GM10847 (cell line): ENCODE data around the gene CD247.

Experiments used
- POLR2A ChIP-seq: IDR thresholded peaks from 2 replicates; pipeline ENCODE4 v1.6.1; 2011; ENCODE audit not compliant: insufficient read length; ENCODE audit errors: extremely low read depth

CD247 gene

DNA sequence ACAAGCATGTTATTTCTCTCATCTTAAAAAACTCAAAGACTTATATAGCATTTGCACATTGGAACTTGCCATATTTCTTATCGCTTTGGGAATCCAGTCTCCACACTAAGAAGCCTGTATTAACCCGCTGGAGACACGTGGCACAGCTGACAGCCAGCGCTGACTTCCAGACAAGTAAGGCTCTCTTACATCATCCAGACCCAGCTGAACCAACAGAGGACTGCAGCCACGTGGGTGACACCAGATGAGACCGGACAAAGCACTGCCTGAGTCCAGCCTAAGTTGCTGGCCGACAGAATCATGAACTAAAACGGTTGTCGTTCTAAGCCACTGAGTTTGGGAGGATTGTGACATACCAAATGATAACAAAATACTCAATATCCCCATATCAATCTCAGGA is 6.3 kb upstream of the CD247 start:
- TF ChIP-seq POLR2A = no peak

DNA sequence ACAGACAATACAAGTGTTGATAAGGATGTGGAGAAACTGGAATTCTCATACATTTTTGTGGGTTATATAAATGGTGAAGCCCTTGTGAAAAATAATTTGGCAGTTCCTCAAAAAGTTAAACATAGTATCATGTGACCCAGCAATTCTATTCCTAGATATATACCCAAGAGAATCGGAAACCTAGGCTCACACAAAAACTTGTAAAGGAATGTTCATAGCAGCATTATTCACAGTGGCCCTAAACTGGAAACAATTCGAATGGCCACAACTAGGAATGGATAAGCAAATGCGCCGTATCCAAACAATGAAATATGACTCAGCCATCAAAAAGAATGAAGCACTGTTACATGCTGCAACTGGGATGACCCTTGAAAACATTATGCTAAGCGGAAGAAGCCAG is 3.9 kb upstream of the CD247 start:
- no peak for TF ChIP-seq POLR2A

DNA sequence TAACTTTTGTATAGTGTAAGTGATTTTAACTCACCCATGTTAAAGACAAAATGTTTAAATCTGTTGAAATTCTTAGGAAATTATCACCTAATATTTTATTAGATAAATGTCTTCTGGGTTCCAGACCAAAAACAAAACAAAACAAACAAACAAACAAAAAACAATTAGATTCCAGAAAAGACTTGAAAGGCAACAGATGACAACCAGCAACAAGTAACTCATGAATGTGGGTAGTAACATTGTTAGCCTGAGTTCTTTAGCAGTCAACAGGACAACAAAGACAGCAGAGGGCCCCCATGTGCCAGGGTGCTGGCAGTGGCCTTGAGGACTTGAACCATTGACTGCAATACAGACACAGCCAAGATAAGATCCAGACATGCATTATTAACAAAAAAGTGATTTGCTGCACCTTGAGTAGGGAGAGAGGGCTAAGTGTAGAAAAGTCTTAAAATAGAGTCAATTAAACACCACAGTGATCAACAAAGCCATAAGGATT is 2.4 kb upstream of the CD247 start:
- TF ChIP-seq POLR2A = no peak

DNA sequence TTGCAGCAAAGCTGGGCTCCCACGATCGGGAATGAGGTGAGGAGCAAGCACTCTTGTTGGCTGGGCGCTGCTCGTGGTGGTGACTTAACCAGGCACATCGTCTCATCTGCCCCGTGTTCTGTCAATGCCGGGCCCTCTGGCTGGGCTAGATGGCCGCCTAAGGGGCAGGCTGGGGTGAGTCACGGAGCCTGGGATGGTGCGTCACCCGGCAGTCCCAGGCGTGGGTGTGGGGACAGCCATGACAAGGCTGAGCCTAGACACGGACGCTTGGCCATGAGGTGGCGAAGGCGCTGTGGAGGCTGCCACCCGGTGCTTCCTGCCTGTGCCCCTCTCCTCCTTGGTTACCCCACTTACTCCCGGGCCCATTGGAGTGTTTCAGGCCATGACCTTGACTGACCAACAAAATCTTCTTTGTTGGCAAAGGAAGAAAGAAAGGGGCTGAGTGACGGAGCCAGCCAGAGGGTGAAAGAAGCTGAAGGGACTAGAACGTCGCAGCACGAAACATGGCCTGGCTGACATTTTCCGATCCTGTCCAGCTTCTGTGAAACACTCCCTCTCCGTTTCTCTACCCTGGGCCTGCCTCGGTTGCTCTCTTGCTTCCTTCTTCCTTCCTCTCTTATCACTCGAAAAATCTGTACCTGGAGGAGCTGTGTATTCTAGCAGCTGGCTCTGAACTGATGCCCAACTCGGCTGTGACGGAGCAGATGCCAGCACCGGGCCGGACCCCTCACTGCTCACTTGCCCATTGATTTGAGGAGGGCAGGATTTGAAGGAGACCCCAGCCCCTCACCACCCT is 596 bp downstream of the CD247 start:
- TF ChIP-seq POLR2A = no peak

- TF ChIP-seq POLR2A = no peak
Observed at GRCh38 chr1:167516404-167517388, 1.6 kb downstream of the CD247 start.

GRCh38 chr1:167515893-167516321 is 2.4 kb downstream of the CD247 start:
- no peak for TF ChIP-seq POLR2A

GRCh38 chr1:167515461-167515860 is 2.9 kb downstream of the CD247 start:
- TF ChIP-seq POLR2A = no peak

- no peak for TF ChIP-seq POLR2A
Observed at GRCh38 chr1:167514288-167514687, 4.0 kb downstream of the CD247 start.

- no peak for TF ChIP-seq POLR2A
Observed at GRCh38 chr1:167512046-167512654, 6.2 kb downstream of the CD247 start.

- TF ChIP-seq POLR2A = no peak
Observed at GRCh38 chr1:167511374-167511986, 6.8 kb downstream of the CD247 start.

DNA sequence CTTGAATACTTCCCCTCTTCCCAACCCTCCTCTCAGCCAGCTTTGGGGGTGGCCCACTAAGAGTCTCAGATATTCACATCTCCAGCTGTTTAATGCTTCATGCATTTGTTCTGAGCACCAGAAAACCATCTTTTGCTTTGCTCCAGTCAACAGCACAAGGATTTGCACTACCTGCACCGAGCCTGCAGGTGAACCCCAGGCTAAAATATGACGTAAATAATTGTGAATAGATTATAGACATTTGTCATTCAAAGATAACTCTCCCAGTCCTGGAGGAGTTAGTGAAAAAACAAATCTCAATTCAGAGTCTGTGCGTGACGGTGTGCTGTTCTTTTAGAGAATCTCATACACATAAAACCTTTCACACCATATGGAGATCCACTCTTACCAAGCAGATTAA is 7.4 kb downstream of the CD247 start:
- TF ChIP-seq POLR2A = no peak

- no peak for TF ChIP-seq POLR2A
Observed at GRCh38 chr1:167510244-167510643, 8.1 kb downstream of the CD247 start.

- TF ChIP-seq POLR2A = no peak
Observed at GRCh38 chr1:167509587-167509986, 8.7 kb downstream of the CD247 start.

GRCh38 chr1:167507719-167508118 is 10.6 kb downstream of the CD247 start:
- TF ChIP-seq POLR2A = no peak

DNA sequence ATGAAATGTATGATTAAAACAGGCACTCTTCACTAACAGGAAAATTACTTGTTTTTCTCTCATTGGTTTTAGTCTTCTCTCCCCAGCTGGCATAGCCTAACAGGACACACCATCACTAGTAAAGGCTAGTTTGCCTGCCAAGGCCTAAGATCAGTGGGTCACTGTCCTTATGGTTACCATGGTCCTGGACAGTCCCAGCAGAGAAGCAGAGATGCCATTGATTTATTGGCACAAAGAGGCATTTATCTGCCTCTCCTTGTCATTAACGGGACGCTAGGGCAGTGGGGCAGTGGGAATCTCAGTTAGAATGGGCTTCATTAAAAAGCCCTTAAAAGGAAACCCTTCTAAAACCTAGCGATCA is 13.9 kb downstream of the CD247 start:
- no peak for TF ChIP-seq POLR2A

DNA sequence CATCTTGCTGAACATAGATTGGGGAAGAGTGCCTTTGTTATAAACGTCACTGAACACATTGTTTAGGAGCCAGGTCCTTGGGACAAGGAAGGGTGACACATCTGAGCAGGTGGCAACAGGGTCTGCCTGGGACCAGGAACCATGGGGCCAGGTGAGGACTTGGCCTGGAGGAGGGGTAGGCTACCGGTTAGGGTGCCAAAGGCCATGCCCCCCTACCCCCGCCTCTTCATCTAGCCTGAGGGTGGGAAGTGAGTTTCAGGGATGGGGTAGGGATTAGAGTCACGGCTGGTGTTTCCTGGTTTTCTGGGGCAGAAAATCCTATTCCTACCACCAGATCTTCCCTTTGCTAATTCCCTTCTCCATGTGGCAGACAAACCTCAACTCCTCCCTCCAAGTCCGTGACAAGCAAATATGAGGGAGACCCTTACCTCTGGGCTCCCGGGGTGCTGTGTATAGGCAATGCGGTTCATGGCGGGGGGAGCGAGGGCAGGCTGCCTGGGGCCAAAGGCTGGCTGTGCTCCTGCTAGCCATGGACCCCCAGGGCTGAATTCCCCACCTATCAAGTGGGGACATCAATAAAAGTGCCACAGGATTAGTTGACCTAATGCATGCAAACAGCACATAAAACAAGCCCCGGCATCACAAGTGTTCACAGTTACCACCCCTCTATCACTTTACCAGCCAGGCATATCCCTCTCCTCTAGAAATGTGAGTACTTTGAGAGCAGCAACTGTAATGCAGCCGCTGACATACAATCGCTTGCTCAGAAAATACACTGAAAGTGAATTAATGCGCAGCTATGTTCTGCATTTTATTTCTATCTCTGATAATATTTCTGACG is 14.5 kb downstream of the CD247 start:
- no peak for TF ChIP-seq POLR2A
